ENCODE data around the gene ALLC.

Gene ALLC

GRCh38 chr2:3729786-3730185 is 71.8 kb downstream of the ALLC start:
- TF ChIP-seq REST (IDR thresholded peaks at IDR 0.05; ENCODE audit: insufficient read depth in 1 of 2, low read depth in 2 of 2, low read length in 2 of 2), result no peak
- TF ChIP-seq SIN3A (IDR thresholded peaks at IDR 0.05; ENCODE audit: borderline replicate concordance, insufficient read depth, low read length), result no peak
- TF ChIP-seq TAF1 (IDR thresholded peaks at IDR 0.05; ENCODE audit: borderline replicate concordance, insufficient read depth, low read length), result no peak
- no peak for TF ChIP-seq FOXP2 (optimal IDR thresholded peaks at IDR 0.05; ENCODE audit: borderline replicate concordance, extremely low read depth, extremely low read length, insufficient read depth)
- TF ChIP-seq POLR2AphosphoS5 (IDR thresholded peaks at IDR 0.05; ENCODE audit: low read depth, low read length), result no peak

GRCh38 chr2:3730646-3731045 is 72.6 kb downstream of the ALLC start:
- TF ChIP-seq SIN3A (IDR thresholded peaks at IDR 0.05; ENCODE audit: borderline replicate concordance, insufficient read depth, low read length) (no peak), POLR2AphosphoS5 (IDR thresholded peaks at IDR 0.05; ENCODE audit: low read depth, low read length) (no peak), REST (IDR thresholded peaks at IDR 0.05; ENCODE audit: insufficient read depth in 1 of 2, low read depth in 2 of 2, low read length in 2 of 2) (no peak), FOXP2 (optimal IDR thresholded peaks at IDR 0.05; ENCODE audit: borderline replicate concordance, extremely low read depth, extremely low read length, insufficient read depth) (no peak), TAF1 (IDR thresholded peaks at IDR 0.05; ENCODE audit: borderline replicate concordance, insufficient read depth, low read length) (no peak)

- no peak for TF ChIP-seq SIN3A (IDR thresholded peaks at IDR 0.05; ENCODE audit: borderline replicate concordance, insufficient read depth, low read length)
- no peak for TF ChIP-seq TAF1 (IDR thresholded peaks at IDR 0.05; ENCODE audit: borderline replicate concordance, insufficient read depth, low read length)
- no peak for TF ChIP-seq REST (IDR thresholded peaks at IDR 0.05; ENCODE audit: insufficient read depth in 1 of 2, low read depth in 2 of 2, low read length in 2 of 2)
- TF ChIP-seq POLR2AphosphoS5 (IDR thresholded peaks at IDR 0.05; ENCODE audit: low read depth, low read length), result no peak
- TF ChIP-seq FOXP2 (optimal IDR thresholded peaks at IDR 0.05; ENCODE audit: borderline replicate concordance, extremely low read depth, extremely low read length, insufficient read depth), result no peak
Observed at GRCh38 chr2:3731829-3732228, 73.8 kb downstream of the ALLC start.

GRCh38 chr2:3736112-3736511 is 78.1 kb downstream of the ALLC start:
- TF ChIP-seq FOXP2 (optimal IDR thresholded peaks at IDR 0.05; ENCODE audit: borderline replicate concordance, extremely low read depth, extremely low read length, insufficient read depth) (no peak), SIN3A (IDR thresholded peaks at IDR 0.05; ENCODE audit: borderline replicate concordance, insufficient read depth, low read length) (no peak), TAF1 (IDR thresholded peaks at IDR 0.05; ENCODE audit: borderline replicate concordance, insufficient read depth, low read length) (no peak), REST (IDR thresholded peaks at IDR 0.05; ENCODE audit: insufficient read depth in 1 of 2, low read depth in 2 of 2, low read length in 2 of 2) (no peak), POLR2AphosphoS5 (IDR thresholded peaks at IDR 0.05; ENCODE audit: low read depth, low read length) (no peak)

- TF ChIP-seq TAF1 (IDR thresholded peaks at IDR 0.05; ENCODE audit: borderline replicate concordance, insufficient read depth, low read length), result no peak
- no peak for TF ChIP-seq SIN3A (IDR thresholded peaks at IDR 0.05; ENCODE audit: borderline replicate concordance, insufficient read depth, low read length)
- no peak for TF ChIP-seq FOXP2 (optimal IDR thresholded peaks at IDR 0.05; ENCODE audit: borderline replicate concordance, extremely low read depth, extremely low read length, insufficient read depth)
- no peak for TF ChIP-seq POLR2AphosphoS5 (IDR thresholded peaks at IDR 0.05; ENCODE audit: low read depth, low read length)
- TF ChIP-seq REST (IDR thresholded peaks at IDR 0.05; ENCODE audit: insufficient read depth in 1 of 2, low read depth in 2 of 2, low read length in 2 of 2), result no peak
Observed at GRCh38 chr2:3737128-3737527, 79.1 kb downstream of the ALLC start.
